T-helper 22 cell (primary cell): ENCODE measurements around the gene TSHZ2.

Source experiments
- DNase-seq: peaks from one replicate; pipeline ENCODE4 v3.0.0-alpha.2; 2020; ENCODE audit warnings: low read depth

Gene TSHZ2

GRCh38 chr20:53283597-53283996 lies 311.4 kb downstream of the TSHZ2 start:
- DNase-seq = no peak

- no peak for DNase-seq
Observed at GRCh38 chr20:53284256-53284655, 312.1 kb downstream of the TSHZ2 start.

DNA sequence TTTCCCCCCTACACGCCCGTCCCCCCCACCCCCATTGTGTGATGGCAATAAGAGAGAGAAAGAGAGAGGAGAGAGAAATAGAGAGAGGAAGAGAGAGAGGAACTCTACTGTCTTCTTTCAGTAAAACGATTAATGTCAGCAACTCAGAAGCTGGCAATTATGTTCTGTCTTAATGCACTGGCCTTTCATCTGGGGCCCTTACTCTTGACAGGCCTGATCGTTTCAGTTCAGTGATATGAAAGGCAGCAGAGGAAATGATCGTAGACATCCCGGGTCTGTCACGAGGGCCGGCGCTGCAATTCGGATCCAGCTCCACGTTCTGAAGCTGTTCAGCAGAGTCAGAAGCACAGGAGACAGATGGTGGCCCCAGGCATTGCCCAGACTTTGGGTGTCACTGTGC lies 312.5 kb downstream of the TSHZ2 start:
- DNase-seq = no peak

DNA sequence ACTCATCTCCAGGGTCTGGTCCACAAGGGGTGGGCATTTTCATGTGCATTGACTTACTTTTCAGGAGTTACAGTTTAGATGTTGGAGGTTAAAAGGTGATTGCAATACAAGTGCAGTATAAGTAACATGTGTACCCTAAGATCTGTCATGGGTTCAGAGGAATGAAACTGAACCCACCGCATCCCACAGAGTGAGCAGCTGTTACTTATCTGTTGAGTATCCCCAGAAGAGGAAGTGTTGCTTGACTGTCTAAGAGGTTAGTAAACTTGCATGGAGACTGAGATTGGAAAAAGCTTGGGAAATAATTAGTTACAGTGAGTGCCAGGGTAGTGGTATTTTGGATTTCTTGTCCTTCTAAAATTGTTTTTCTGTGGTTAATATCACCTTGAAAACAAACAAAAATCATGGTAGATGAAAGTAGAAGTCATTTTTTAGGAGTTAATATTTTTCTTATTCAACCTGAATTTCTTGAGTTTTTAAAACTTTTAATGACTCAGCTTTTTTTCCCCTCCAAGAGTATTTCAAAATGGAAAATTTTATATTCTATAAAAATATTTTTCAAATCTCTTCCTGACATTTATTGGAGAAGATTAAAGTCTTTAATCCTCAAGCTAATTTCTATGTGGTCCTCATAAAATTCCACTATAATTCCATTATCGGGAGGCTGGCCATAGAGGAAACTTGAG lies 315.3 kb downstream of the TSHZ2 start:
- no peak for DNase-seq

DNA sequence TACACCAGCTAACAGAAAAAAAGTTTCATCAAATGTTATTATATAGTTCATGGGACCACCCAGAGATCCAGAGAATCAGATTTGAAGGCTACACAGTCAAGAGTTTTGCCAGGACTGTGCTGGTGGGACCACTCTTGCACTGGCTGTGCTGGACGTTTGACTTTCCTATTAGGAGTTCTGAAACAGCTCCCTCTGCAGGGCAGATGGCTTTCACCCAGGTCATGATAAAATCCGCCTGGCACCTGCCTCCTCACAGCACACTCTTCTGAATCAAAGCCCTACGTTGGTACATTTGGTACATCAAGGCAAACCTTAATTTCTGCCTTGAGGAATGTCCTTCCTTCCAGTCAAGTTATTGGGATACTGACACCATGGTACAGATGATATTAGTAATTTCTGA lies 319.4 kb downstream of the TSHZ2 start:
- no peak for DNase-seq

DNA sequence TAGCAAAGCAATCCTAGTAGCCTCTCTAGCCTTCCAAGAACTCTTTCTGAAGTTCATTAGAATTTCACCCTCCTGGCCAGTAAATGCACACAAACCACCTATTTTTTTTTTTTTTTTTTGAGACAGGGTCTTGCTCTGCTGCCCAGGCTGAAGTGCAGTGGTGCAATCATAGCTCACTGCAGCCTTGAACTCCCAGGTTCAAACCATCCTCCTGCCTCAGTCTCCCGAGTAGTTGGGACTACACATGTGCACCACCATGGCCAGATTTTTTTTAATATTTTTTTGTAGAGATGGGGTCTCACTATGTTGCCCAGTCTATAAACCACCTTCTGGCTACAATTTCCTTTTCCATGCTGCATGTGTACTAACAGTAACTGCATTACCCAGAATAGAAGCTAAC lies 320.2 kb downstream of the TSHZ2 start:
- no peak for DNase-seq

GRCh38 chr20:53294804-53295203 lies 322.6 kb downstream of the TSHZ2 start:
- DNase-seq = no peak

DNA sequence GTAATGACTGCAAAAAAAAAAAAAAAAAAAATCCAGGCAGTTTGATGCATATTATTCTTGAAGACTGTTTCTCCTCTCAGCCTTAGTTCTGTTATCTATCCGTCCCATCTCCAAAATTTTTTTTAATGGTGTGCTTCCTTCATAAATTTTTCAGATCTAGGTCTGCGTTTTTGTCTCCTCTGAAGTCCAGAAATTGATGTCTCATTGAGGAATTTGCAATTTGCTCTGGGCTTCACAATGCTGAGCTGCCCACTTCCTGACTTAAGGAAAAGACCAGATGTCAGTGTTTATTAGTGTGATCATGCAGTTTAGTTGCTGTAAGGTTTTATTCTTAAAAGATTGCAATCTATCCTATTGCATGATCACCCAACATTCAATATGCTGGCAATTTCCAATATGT lies 323.9 kb downstream of the TSHZ2 start:
- DNase-seq = no peak

- no peak for DNase-seq
Observed at GRCh38 chr20:53296451-53297153, 324.4 kb downstream of the TSHZ2 start.

GRCh38 chr20:53297154-53297529 lies 325.0 kb downstream of the TSHZ2 start:
- no peak for DNase-seq

DNA sequence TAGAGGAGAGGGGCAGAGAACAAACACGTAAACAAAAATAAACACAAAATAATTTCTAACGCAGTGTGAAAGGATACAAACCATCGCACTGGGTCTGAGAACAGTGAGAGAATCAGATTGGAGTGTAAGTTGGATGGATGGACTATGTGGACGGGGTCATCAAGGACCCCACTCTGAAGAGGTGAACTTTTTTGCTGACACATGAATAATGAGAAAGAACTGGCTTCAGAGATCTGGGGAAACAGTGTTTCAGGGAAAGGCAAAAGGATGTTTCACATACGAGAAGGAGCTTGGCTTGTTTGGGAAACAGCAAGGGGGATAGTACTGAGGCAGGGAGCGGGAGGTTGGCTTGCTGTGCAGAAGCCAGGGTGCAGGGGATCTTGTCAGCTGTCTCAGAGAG lies 326.1 kb downstream of the TSHZ2 start:
- DNase-seq = no peak

GRCh38 chr20:53298911-53299310 lies 326.8 kb downstream of the TSHZ2 start:
- DNase-seq = no peak

DNA sequence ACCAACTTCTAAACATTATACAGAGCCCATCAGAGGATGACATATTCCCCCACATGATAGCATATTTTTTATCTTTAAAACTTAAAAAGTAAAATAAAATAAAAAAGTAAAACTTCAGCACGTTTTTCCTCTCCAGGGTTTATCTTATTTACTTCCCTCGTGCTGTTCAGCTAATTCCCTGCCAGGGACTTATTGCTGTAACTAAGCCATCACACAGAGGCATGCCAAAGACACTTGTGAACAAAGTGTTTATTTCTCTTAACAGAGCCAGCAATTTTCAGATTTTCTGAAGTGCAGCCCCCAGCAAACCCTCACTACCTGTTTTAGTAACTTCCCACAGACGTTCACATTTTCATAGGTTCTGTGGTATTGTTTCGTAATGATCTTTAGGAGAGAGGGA lies 327.7 kb downstream of the TSHZ2 start:
- DNase-seq = no peak

DNA sequence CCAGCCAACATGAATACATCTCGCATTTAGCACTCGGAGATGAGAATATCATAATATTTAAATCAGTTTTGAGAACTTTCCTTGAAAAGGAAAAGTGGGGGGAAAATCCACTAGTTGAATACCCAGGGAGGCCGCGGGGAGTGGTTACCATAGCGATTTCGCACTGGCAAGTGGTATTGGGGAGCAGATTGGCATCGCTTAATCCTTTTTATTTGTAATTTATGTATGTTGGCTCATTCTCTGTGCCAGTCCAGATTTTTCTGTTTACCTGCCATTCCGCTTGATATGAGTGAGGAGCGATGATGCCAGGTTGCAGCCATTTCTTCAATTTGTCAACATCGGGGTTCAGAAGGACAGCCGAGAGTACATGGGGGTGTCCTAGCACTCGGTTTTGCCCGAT lies 329.7 kb downstream of the TSHZ2 start:
- DNase-seq = no peak

DNA sequence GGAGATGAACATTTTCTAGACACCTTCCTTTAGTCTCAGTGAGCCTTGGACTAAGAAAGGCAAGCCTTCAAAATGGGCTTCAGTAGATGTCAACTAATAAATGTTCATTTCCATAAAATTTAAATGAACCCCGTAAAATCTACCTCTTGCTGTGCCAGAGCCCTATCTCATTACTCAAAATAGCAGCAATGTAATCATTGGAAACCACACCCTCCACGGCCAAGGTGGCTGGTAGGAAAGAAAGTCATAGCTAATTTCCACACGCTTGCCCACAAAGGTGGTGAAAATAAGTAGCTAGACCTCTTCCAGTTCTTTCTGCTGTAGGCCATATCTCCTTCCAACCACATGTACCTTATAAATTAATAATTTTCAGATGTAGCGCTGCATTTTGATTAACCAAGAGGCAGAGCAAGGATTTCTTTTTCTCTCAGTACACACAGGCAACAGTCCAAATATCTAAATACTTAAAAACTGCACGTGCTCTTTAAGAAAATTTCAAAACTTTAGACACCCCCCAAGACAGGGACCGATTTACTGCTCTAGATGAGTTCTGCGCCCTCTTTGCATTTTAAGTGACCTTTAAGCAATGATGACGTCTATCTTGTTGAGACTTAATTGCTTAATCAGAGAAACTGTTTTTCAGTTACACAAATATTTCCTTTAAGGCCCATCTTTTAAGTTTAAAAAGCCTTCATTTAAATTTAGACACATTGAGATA lies 330.7 kb downstream of the TSHZ2 start:
- DNase-seq = no peak

GRCh38 chr20:53303413-53303760 lies 331.2 kb downstream of the TSHZ2 start:
- no peak for DNase-seq

- DNase-seq = no peak
Observed at GRCh38 chr20:53304146-53304545, 332.0 kb downstream of the TSHZ2 start.

DNA sequence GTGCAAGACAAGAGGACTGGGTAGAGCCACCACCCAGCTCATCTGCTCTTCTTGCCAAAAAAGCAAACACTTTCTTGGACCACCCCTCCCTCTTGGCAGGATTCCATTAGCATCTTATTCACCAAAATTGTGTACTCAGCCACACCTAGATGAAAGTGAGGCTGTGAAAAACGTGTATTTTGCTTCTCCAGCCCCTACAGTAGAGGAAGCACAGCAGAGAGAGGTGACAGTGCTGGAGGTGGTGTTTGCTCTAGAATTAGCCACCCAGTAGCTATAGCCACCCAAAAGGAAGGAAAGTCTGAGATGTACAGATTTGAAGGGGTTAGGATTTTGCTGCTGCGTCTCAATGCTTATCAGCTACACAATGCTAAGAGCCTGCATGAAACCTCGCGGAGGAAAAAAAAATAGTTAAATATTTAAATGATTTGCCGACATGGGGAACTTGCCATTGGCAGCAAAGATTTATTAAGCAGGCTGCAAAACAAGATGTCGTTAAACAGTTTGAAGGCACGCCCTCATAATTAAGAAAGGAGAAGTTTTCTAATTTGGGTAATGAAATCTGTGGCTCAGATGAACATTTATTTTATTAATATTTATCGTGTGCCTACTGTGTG lies 334.1 kb downstream of the TSHZ2 start:
- DNase-seq = no peak

- no peak for DNase-seq
Observed at GRCh38 chr20:53307964-53308597, 335.9 kb downstream of the TSHZ2 start.

DNA sequence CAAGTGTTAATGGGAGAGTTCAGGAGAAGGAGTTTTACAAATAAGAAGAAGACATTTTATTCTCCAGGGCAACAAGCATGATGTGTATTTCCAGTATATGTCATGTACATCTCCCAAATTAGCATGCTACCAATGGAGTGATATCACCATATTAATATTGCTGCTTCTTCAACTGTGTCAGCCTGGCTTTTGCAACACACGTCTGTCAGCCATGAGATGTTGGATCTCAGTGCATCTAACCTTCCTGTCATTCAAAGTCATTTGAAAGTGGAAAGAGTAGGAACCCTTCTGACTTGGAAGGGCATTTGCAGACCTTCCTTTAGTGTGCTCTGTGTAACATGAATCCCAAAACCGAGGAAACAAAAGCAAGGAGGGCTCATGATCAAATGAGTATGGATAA lies 337.4 kb downstream of the TSHZ2 start:
- DNase-seq = no peak

- no peak for DNase-seq
Observed at GRCh38 chr20:53312957-53313356, 340.8 kb downstream of the TSHZ2 start.

DNA sequence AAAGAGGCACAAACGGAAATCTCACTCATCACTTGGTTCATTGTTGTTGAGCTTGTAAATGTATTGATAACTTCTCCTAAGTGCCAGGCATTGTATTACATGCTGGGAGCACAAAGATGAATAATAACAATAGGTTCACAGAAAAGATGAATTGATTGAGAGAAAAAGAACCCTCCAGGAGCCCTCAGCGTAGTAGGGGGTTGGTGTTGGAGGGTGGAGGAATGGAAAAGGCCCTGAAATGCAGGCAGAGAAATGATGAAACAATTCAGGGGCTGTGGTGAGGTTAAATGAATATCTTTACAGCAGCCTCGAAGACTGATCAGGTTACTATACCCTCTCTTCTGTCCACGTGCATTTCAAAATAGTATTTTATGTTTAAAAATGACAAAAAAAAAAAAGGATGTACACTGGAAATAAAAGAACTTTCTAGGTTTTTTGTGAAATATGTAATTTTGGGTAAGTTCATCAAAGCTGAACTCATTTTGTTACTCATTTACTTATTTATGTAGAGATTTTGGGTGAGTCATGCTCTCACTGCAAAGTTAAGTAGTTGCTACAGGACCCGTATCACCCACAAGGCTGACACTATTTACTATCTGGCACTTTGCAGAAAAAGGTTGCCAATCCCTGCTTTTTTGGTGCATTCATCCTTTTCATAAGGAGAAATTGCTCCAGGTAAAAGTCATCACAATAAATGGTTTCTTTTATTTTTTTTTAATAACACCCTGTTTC lies 344.2 kb downstream of the TSHZ2 start:
- DNase-seq = no peak
